ENCODE results near the gene TMEM131L. TPM values are rescaled to one million over a fixed set of nuclear protein-coding genes. Genes with fewer than 3 reads are reported as not detected.

TMEM131L gene
- total and polyA plus RNA-seq, 12 donors, result 2.7 to 33.6 (median 18.5) TPM

DNA sequence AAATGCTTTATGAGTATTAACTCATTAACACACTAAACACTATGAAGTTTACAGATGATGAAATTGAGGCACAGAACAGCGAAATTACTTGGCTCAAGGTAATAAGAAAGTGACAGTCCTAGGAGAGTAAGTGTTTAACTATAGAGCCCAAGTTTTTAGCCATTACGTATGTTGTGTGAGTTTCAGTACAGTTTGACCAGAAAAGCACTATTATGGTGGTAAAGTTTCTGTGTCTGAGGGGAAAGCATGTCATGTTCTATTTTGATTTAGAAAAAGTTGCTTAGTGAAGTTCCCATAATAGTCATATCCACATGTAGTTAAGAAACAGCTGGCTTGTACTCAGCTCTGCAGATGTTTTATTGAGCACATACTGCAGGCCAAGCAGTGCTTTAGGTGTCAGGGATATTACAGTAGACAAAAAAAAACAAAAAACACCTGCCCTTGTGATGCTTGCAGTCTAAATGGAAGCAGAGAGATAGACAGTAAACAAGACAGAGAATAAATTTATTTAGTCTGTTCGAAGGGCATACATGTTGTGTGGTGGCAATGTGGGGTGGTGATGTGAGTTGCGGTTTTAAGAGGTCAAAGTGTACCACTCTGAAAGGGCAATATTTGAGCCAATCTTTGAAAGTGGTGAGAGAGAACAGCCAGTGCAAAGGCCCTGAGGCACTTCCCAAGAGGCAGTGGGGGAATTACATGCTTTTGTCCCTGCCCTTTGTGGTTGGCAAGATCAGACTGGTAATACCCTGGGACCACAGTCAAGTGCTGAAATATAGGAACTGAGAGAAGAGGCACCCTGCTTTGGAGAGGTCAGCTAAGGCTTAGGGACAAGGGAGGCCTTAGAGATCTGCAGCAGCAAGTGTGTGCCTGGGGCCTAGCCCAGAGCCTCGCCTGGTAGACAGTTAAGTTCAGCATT is 6.2 kb downstream of the TMEM131L start:
- ATAC-seq, result peak in 2 of 8 donors; percentile 32 to 33
- H3K36me3 ChIP-seq, result peaks cover 0 to 35% (median 0%) of the 10 kb centered on the region in 9 donors
- 96 to 97% methylated on average over 5 of the region's 5 CpGs for WGBS, 2 donors
- no peaks in the 10 kb centered on the region for H3K9me3 ChIP-seq
- no peak for TF ChIP-seq CTCF (IDR thresholded peaks at IDR 0.05)
- no peaks in the 10 kb centered on the region for H3K27me3 ChIP-seq
- peak overlapping the region in 1 of 10 donors; percentile 51 for H3K27ac ChIP-seq
- peaks cover 3 to 59% (median 28%) of the 10 kb centered on the region in 9 donors for H3K4me1 ChIP-seq
- no peak for DNase-seq
- no peak overlapping the region for H3K4me3 ChIP-seq
- intact Hi-C loops (cut with DNase I), result no loop called here

DNA sequence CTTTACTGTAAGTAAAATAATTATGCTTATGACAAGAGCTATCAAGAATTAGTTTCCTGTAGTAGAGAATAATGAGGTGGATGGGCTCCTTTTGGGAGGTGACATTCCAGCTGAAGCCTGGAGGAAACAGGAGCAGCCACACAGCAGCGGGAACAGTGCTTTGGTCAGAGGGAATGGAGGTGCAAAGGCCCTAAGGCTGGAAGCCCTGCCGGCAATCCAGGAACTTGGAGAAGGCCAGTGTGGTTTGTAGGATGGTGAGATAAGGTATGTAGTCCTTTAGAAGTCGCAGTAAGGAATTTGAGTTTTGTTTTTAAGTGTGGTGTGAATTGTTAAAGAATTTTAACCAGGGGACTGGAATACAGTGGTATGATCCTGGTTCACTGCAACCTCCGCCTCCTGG is 8.1 kb downstream of the TMEM131L start:
- Histone ChIP-seq H3K4me1 (peaks cover 0 to 58% (median 21%) of the 10 kb centered on the region in 9 donors), H3K27ac (no peak overlapping the region), H3K4me3 (no peak overlapping the region), H3K36me3 (peaks cover 0 to 35% (median 0%) of the 10 kb centered on the region in 9 donors), H3K9me3 (no peaks in the 10 kb centered on the region), H3K27me3 (no peaks in the 10 kb centered on the region)
- no peak for DNase-seq
- TF ChIP-seq CTCF (IDR thresholded peaks at IDR 0.05), result no peak
- intact Hi-C loops (cut with DNase I), result no loop called here
- WGBS, 2 donors, result 92 to 94% methylated on average over 4 of the region's 4 CpGs
- no peak for ATAC-seq

- no peak for ATAC-seq
- H3K36me3 ChIP-seq, result peaks cover 0 to 41% (median 0%) of the 10 kb centered on the region in 9 donors
- no peak for TF ChIP-seq CTCF (IDR thresholded peaks at IDR 0.05)
- intact Hi-C loops (cut with DNase I), result no loop called here
- H3K27ac ChIP-seq, result no peak overlapping the region
- peaks cover 0 to 43% (median 11%) of the 10 kb centered on the region in 9 donors for H3K4me1 ChIP-seq
- DNase-seq, result no peak
- H3K9me3 ChIP-seq, result no peaks in the 10 kb centered on the region
- H3K4me3 ChIP-seq, result no peak overlapping the region
- H3K27me3 ChIP-seq, result no peaks in the 10 kb centered on the region
- WGBS, 2 donors, result 69 to 73% methylated on average over 8 of the region's 8 CpGs
Observed at GRCh38 chr4:153476829-153477574, 10.8 kb downstream of the TMEM131L start.

- Histone ChIP-seq H3K27me3 (no peaks in the 10 kb centered on the region), H3K27ac (peak overlapping the region in 3 of 10 donors; percentile 5 to 32 (median 26)), H3K9me3 (no peaks in the 10 kb centered on the region), H3K36me3 (peaks cover 0 to 34% (median 0%) of the 10 kb centered on the region in 9 donors), H3K4me3 (no peak overlapping the region), H3K4me1 (peaks cover 5 to 50% (median 21%) of the 10 kb centered on the region in 9 donors)
- intact Hi-C loops (cut with DNase I), result no loop called here
- TF ChIP-seq CTCF (IDR thresholded peaks at IDR 0.05), result no peak
- ATAC-seq (no peak), DNase-seq (no peak)
- 57 to 65% methylated on average over 3 of the region's 3 CpGs for WGBS, 2 donors
Observed at GRCh38 chr4:153479101-153479500, 12.9 kb downstream of the TMEM131L start.
